HEK293 (cell line): ENCODE data around the gene COX11.

ENCODE experiments used
- CTCF ChIA-PET: fragments of 350-600 bp; formaldehyde crosslinking; extraction: SDS; loops from one replicate; lab custom pipeline; 2021; ENCODE audit warnings: antibody characterized with exemption; lab: Yijun Ruan, JAX
- POLR2A ChIA-PET: fragments of 300-600 bp; formaldehyde crosslinking; extraction: SDS; loops from one replicate; lab custom pipeline; 2020; ENCODE audit warnings: antibody characterized with exemption, inconsistent platforms; lab: Yijun Ruan, JAX
- H3K27ac ChIP-seq: fragments of 200-500 bp; sonication (Bioruptor generic); 2 replicates; pipeline ENCODE4 v1.5.1; 2014; ENCODE audit warnings: low read depth, low read length, control low read depth, inconsistent platforms; ENCODE audit errors: extremely low read depth
- H3K36me3 ChIP-seq, 2 experiments: fragments of 200-500 bp in 1 of 2; sonication (Bioruptor generic) in 1 of 2; 1 replicate in 1 of 2; 2 replicates in 1 of 2; pipeline ENCODE4 v1.5.1; 2014 to 2017; ENCODE audit warnings: inconsistent platforms in 2 of 2, low read length in 2 of 2; ENCODE audit not compliant: control insufficient read depth in 2 of 2, insufficient read depth in 1 of 2
- H3K4me1 ChIP-seq: fragments of 200-500 bp; sonication (Bioruptor generic); 2 replicates; pipeline ENCODE4 v1.5.1; 2014; ENCODE audit warnings: mild to moderate bottlenecking, low read length, inconsistent platforms; ENCODE audit not compliant: control insufficient read depth, insufficient read depth
- H3K4me3 ChIP-seq: 2 replicates; pipeline ENCODE4 v1.5.1; 2011; ENCODE audit warnings: low read depth, mild to moderate bottlenecking, control low read depth, low read length, moderate library complexity
- H3K9me3 ChIP-seq: fragments of 200-500 bp; sonication (Bioruptor generic); 2 replicates; pipeline ENCODE4 v1.5.1; 2014; ENCODE audit warnings: low read depth, low read length, inconsistent platforms; ENCODE audit not compliant: control insufficient read depth, insufficient read depth
- ELK4 ChIP-seq: IDR thresholded peaks from 2 replicates; pipeline ENCODE4 v1.6.1; 2011; ENCODE audit warnings: mild to moderate bottlenecking, low read depth, low read length, borderline replicate concordance
- GLI2 ChIP-seq: fragments of 450-650 bp; formaldehyde crosslinking; IDR thresholded peaks from 2 replicates; pipeline ENCODE4; 2017; ENCODE audit warnings: missing biosample characterization, missing genetic modification characterization, low read depth, borderline replicate concordance
- YY2 ChIP-seq: fragments of 450-650 bp; formaldehyde crosslinking; IDR thresholded peaks from 2 replicates; pipeline ENCODE4 v1.5.1; 2016; ENCODE audit warnings: missing biosample characterization, missing genetic modification characterization
- ZNF239 ChIP-seq: fragments of 450-650 bp; formaldehyde crosslinking; IDR thresholded peaks from 2 replicates; pipeline ENCODE4 v1.5.1; 2016; ENCODE audit warnings: missing biosample characterization, missing genetic modification characterization
- ZNF324 ChIP-seq: fragments of 450-650 bp; formaldehyde crosslinking; IDR thresholded peaks from 2 replicates; pipeline ENCODE4 v1.5.1; 2016; ENCODE audit warnings: missing biosample characterization, missing genetic modification characterization
- ZNF404 ChIP-seq: fragments of 450-650 bp; formaldehyde crosslinking; IDR thresholded peaks from 2 replicates; pipeline ENCODE4 v1.5.1; 2017; ENCODE audit warnings: missing biosample characterization, missing genetic modification characterization
- ZNF529 ChIP-seq: fragments of 450-650 bp; formaldehyde crosslinking; IDR thresholded peaks from 2 replicates; pipeline ENCODE4 v1.5.1; 2017; ENCODE audit warnings: missing genetic modification characterization, missing biosample characterization; ENCODE audit not compliant: insufficient replicate concordance
- ZNF549 ChIP-seq: fragments of 450-650 bp; IDR thresholded peaks from 2 replicates; pipeline ENCODE4 v1.5.1; 2018; ENCODE audit warnings: missing biosample characterization, missing genetic modification characterization, mild to moderate bottlenecking, inconsistent platforms, moderate library complexity
- ZNF558 ChIP-seq: fragments of 450-650 bp; formaldehyde crosslinking; IDR thresholded peaks from 2 replicates; pipeline ENCODE4 v1.5.1; 2016; ENCODE audit warnings: missing biosample characterization, missing genetic modification characterization
- ZNF560 ChIP-seq: fragments of 450-650 bp; formaldehyde crosslinking; IDR thresholded peaks from 2 replicates; pipeline ENCODE4 v1.5.1; 2017; ENCODE audit warnings: missing biosample characterization, missing genetic modification characterization, borderline replicate concordance
- ZNF677 ChIP-seq: fragments of 450-650 bp; IDR thresholded peaks from 2 replicates; pipeline ENCODE4 v1.5.0; 2018; ENCODE audit warnings: missing biosample characterization, mild to moderate bottlenecking, missing genetic modification characterization, moderate library complexity
- ZNF785 ChIP-seq: fragments of 450-650 bp; formaldehyde crosslinking; IDR thresholded peaks from 2 replicates; pipeline ENCODE4 v1.5.1; 2016; ENCODE audit warnings: missing biosample characterization, missing genetic modification characterization
- ZSCAN18 ChIP-seq: fragments of 450-650 bp; formaldehyde crosslinking; IDR thresholded peaks from 2 replicates; pipeline ENCODE4 v1.5.1; 2016; ENCODE audit warnings: missing biosample characterization, missing genetic modification characterization
- TF ChIP-seq, protein P1 (sequence below): fragments of 450-650 bp; formaldehyde crosslinking; IDR thresholded peaks from 2 replicates; pipeline ENCODE4 v1.5.1; 2016; ENCODE audit warnings: missing biosample characterization, missing genetic modification characterization

Gene COX11

DNA sequence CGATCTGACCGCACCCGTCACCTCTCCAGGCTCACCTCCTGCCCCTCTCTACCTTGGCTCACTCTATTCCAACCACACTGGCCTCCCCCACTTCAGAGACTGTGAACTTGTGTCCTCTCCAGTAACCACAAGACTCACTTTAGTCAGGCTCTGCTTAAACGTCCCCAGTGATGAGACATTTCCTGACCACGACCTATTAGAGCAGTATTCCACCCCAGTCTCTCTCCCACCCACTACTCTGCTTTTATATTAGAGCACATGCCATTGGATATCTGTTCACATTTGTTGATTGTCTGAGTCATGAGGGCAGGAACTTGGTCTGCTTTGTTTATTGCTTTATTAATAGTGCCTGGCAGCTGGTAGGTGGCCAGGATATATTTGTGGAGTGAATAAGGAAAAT is 20.1 kb downstream of the COX11 start (continued):
- TF ChIP-seq GLI2 (no peak), ELK4 (no peak), ZNF324 (tag by site-specific recombination) (no peak), ZNF239 (tag by site-specific recombination) (no peak), ZNF404 (tag by site-specific recombination) (no peak), ZNF549 (tag by site-specific recombination) (no peak), ZNF785 (tag by site-specific recombination) (no peak), ZNF560 (tag by site-specific recombination) (no peak)
- TF ChIP-seq, protein P1, sequence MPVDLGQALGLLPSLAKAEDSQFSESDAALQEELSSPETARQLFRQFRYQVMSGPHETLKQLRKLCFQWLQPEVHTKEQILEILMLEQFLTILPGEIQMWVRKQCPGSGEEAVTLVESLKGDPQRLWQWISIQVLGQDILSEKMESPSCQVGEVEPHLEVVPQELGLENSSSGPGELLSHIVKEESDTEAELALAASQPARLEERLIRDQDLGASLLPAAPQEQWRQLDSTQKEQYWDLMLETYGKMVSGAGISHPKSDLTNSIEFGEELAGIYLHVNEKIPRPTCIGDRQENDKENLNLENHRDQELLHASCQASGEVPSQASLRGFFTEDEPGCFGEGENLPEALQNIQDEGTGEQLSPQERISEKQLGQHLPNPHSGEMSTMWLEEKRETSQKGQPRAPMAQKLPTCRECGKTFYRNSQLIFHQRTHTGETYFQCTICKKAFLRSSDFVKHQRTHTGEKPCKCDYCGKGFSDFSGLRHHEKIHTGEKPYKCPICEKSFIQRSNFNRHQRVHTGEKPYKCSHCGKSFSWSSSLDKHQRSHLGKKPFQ (tag by site-specific recombination): no peak

GRCh38 chr17:54947396-54947795 is 21.1 kb downstream of the COX11 start:
- Histone ChIP-seq H3K4me3 (no peak overlapping the region), H3K27ac (no peak overlapping the region), H3K36me3 (peaks cover 22 to 56% of the 10 kb centered on the region in 2 experiments), H3K4me1 (no peaks in the 10 kb centered on the region), H3K9me3 (no peaks in the 10 kb centered on the region)
- ChIA-PET CTCF (no interaction called here), POLR2A (no interaction called here)
- TF ChIP-seq ZNF677 (tag by site-specific recombination): no peak

GRCh38 chr17:54945671-54946070 is 22.8 kb downstream of the COX11 start:
- POLR2A ChIA-PET: no interaction called here
- H3K9me3 ChIP-seq: no peaks in the 10 kb centered on the region
- no peak for TF ChIP-seq ZSCAN18 (tag by site-specific recombination)
- TF ChIP-seq YY2 (tag by site-specific recombination): no peak
- no peak for TF ChIP-seq ZNF785 (tag by site-specific recombination)
- TF ChIP-seq, all 188 proteins: peak for 0
- Histone ChIP-seq H3K4me3 (no peak overlapping the region), H3K36me3 (peaks cover 23 to 45% of the 10 kb centered on the region in 2 experiments), H3K4me1 (no peaks in the 10 kb centered on the region), H3K27ac (no peak overlapping the region)
- CTCF ChIA-PET: no interaction called here

- Histone ChIP-seq H3K36me3 (peaks cover 28 to 43% of the 10 kb centered on the region in 2 experiments), H3K9me3 (no peaks in the 10 kb centered on the region)
- CTCF ChIA-PET: no interaction called here
- no peak for TF ChIP-seq ZNF529 (tag by site-specific recombination)
- peak; percentile 68; the same call in 1 of the 2 replicates for TF ChIP-seq ZNF558 (tag by site-specific recombination)
- TF ChIP-seq, all 188 proteins: peak for 1
- H3K27ac ChIP-seq: no peak overlapping the region
- POLR2A ChIA-PET: no interaction called here
- H3K4me1 ChIP-seq: no peaks in the 10 kb centered on the region
- H3K4me3 ChIP-seq: no peak overlapping the region
Measured at GRCh38 chr17:54945231-54945630, 23.2 kb downstream of the COX11 start.
